ENCODE results near the gene EBP.

The EBP gene

DNA sequence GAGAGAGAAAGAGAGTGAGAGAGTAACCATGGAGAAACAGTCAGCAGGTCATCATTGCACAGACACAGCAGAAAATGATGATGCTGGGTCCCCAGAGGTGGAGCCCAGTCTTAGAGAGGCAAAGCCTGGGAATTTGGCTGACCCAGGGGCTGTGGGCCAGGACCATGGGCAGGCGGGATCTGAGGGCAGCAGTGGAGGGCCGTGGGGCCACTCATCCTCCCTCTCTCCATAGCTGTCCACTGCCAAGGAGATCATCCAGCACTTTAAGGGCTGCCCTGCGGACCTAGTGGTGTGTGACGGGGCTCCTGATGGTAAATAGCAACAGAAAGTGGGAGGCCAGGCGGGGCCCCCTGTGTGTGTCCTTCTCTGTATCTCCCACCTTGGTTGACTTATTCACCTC, 42.8 kb upstream of the EBP start:
- TF ChIP-seq MYC (IDR thresholded peaks at IDR 0.05; ENCODE audit: low read depth, low read length) = no peak
- TF ChIP-seq, protein P1, sequence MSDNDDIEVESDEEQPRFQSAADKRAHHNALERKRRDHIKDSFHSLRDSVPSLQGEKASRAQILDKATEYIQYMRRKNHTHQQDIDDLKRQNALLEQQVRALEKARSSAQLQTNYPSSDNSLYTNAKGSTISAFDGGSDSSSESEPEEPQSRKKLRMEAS (IDR thresholded peaks at IDR 0.05; ENCODE audit: low read depth, low read length) = no peak

DNA sequence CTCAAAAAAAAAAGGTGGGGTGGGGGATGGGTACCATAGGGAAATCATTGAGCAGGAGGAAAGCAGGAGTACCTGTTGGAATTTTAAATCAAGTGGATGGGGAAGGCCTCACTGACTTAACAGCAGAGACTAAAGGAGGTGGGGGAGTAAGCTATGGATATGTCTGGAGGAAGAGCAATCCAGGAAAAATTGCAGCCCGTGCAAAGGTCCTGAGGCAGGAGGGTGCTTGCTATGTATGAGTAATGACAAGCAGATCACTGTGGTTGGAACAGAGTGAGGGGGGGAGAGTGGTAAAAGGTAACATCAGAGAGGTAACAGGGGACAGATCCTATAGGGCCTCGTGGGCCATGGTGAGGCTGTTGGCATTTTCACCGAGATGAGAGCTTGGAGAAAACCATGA, 41.5 kb upstream of the EBP start:
- no peak overlapping the region for H3K4me3 ChIP-seq (ENCODE audit: low read depth, low read length)
- DNase-seq (ENCODE audit: low read depth) = no peak
- no peak for TF ChIP-seq POLR2A (IDR thresholded peaks at IDR 0.05; ENCODE audit: extremely low read depth, insufficient read length)
- no peak for TF ChIP-seq MYC (IDR thresholded peaks at IDR 0.05; ENCODE audit: low read depth, low read length)
- TF ChIP-seq, protein P2, sequence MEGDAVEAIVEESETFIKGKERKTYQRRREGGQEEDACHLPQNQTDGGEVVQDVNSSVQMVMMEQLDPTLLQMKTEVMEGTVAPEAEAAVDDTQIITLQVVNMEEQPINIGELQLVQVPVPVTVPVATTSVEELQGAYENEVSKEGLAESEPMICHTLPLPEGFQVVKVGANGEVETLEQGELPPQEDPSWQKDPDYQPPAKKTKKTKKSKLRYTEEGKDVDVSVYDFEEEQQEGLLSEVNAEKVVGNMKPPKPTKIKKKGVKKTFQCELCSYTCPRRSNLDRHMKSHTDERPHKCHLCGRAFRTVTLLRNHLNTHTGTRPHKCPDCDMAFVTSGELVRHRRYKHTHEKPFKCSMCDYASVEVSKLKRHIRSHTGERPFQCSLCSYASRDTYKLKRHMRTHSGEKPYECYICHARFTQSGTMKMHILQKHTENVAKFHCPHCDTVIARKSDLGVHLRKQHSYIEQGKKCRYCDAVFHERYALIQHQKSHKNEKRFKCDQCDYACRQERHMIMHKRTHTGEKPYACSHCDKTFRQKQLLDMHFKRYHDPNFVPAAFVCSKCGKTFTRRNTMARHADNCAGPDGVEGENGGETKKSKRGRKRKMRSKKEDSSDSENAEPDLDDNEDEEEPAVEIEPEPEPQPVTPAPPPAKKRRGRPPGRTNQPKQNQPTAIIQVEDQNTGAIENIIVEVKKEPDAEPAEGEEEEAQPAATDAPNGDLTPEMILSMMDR (IDR thresholded peaks at IDR 0.05; ENCODE audit: low read depth, low read length) = no peak
- TF ChIP-seq, protein P1 (IDR thresholded peaks at IDR 0.05; ENCODE audit: low read depth, low read length) = no peak

More for the DNA sequence above, 42.8 kb upstream of the EBP start:
- DNase-seq (ENCODE audit: low read depth) = no peak
- no peak overlapping the region for H3K4me3 ChIP-seq (ENCODE audit: low read depth, low read length)

DNA sequence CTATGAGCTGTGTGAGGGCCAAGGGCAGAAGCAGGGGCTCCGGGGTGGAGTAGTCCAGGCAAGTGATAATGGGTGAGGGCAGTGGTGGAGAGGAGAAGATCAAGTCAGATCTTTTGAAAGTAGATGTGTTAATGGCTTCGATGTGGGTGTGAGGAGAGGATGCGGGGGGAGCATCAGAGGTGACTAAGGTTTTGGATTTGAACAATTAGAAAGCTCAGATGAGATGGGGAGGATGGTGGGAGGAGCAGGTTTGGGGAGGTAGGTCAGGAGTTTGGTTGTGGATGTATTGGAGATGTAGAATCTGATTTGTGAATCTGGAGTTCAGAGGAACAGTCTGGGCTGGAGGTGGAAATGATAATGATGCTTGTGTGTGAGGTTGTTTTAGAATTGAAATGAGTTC, 41.0 kb upstream of the EBP start:
- TF ChIP-seq MYC (IDR thresholded peaks at IDR 0.05; ENCODE audit: low read depth, low read length) (no peak), POLR2A (IDR thresholded peaks at IDR 0.05; ENCODE audit: extremely low read depth, insufficient read length) (no peak)
- TF ChIP-seq, protein P2 (IDR thresholded peaks at IDR 0.05; ENCODE audit: low read depth, low read length) = no peak
- TF ChIP-seq, protein P1 (IDR thresholded peaks at IDR 0.05; ENCODE audit: low read depth, low read length) = no peak
- H3K4me3 ChIP-seq (ENCODE audit: low read depth, low read length) = no peak overlapping the region
- no peak for DNase-seq (ENCODE audit: low read depth)

DNA sequence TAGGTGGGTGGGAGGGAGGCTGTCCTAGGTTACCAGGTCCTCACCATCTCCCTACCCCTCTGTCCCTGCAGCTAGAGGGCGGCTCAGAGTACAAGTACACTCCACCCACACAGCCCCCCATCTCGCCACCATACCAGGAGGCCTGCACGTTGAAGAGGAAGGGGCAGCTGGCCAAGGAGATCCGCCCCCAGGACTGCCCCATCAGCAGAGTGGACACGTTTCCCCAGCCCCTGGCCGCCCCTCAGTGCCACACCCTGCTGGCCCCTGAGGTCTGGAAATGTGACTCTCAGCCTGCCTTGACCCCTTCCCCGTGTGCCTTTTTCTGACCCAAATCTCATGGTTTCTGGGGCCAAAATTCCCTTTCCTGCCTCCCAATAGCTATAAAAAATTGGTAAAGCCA, 39.1 kb upstream of the EBP start:
- TF ChIP-seq, protein P2 (IDR thresholded peaks at IDR 0.05; ENCODE audit: low read depth, low read length) = no peak
- TF ChIP-seq POLR2A (IDR thresholded peaks at IDR 0.05; ENCODE audit: extremely low read depth, insufficient read length) (no peak), MYC (IDR thresholded peaks at IDR 0.05; ENCODE audit: low read depth, low read length) (no peak)
- TF ChIP-seq, protein P1 (IDR thresholded peaks at IDR 0.05; ENCODE audit: low read depth, low read length) = no peak
- no peak overlapping the region for H3K4me3 ChIP-seq (ENCODE audit: low read depth, low read length)
- no peak for DNase-seq (ENCODE audit: low read depth)

DNA sequence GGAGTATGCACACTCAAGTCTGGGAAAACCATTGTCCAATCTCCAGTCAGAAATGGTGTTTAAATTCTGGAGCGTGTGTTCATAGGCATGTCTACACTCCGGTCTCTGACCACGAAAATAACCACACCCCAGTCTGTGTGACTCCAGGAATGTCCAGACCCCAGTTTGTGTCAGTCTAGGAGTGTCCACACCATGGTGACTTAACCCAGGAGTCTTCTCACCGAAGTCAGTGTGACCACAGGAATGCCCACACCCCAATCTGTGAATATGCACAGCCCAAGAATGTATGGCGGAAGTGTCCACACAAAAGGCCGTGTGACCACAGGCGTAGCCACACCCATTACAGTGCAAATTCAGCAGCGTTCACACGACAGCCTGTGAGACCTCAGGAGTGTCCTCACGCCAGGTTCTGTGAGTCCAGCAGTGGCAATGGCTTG, 34.2 kb upstream of the EBP start:
- TF ChIP-seq, protein P2 (IDR thresholded peaks at IDR 0.05; ENCODE audit: low read depth, low read length) = no peak
- TF ChIP-seq, protein P1 (IDR thresholded peaks at IDR 0.05; ENCODE audit: low read depth, low read length) = no peak
- TF ChIP-seq MYC (IDR thresholded peaks at IDR 0.05; ENCODE audit: low read depth, low read length) (no peak), POLR2A (IDR thresholded peaks at IDR 0.05; ENCODE audit: extremely low read depth, insufficient read length) (no peak)
- H3K4me3 ChIP-seq (ENCODE audit: low read depth, low read length) = no peak overlapping the region
- DNase-seq (ENCODE audit: low read depth) = no peak

DNA sequence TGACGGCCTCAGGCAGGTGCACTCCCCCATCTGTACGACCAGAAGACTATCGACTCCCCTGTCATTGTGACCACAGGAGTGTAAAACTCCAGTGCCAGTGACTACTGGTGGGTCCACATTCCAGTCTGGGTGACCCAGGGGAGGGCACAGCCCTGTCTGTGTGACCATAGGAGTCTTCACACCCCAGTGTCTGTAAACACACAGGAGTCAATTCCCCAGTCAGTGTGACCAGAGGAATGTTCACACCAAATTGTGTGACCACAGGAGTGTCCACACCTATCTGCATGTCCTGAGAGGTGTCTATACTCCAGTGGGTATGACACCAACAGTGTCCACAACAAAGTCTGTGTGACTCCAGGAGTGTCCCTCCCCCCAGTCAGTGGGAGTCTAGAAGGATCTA, 33.6 kb upstream of the EBP start:
- no peak for DNase-seq (ENCODE audit: low read depth)
- no peak for TF ChIP-seq MYC (IDR thresholded peaks at IDR 0.05; ENCODE audit: low read depth, low read length)
- no peak for TF ChIP-seq POLR2A (IDR thresholded peaks at IDR 0.05; ENCODE audit: extremely low read depth, insufficient read length)
- TF ChIP-seq, protein P2 (IDR thresholded peaks at IDR 0.05; ENCODE audit: low read depth, low read length) = no peak
- H3K4me3 ChIP-seq (ENCODE audit: low read depth, low read length) = no peak overlapping the region

Data from NB4 (cell line).